ENCODE measurements around the gene LILRB5.
A peak's percentile ranks its signal among the peaks of the same experiment; 100 is the strongest.
"Not testable (repeated sequence)": the region's sequence is repeated elsewhere in the genome, so short reads cannot be mapped to it uniquely, and the experiment has no call there.

Gene LILRB5

GRCh38 chr19:54257116-54257480 is at the start of gene LILRB5:
LILRB5 (minus strand) TSS chr19:54257273; CDS start chr19:54257193, 80 bp downstream.
- DNase-seq: no peak

- DNase-seq: no peak
Measured at GRCh38 chr19:54305141-54305540, 48.1 kb upstream of the LILRB5 start.

GRCh38 chr19:54302257-54302656 is 45.2 kb upstream of the LILRB5 start:
- peak; percentile 98 for DNase-seq

- DNase-seq: no peak
Measured at GRCh38 chr19:54299515-54299914, 42.4 kb upstream of the LILRB5 start.

- DNase-seq: no peak
Measured at GRCh38 chr19:54299126-54299498, 42.0 kb upstream of the LILRB5 start.

- DNase-seq: peak; percentile 26
Measured at GRCh38 chr19:54298357-54299125, 41.5 kb upstream of the LILRB5 start.

GRCh38 chr19:54297759-54298305 is 40.8 kb upstream of the LILRB5 start:
- peak; percentile 55 for DNase-seq

- DNase-seq: no peak
Measured at GRCh38 chr19:54294539-54294938, 37.5 kb upstream of the LILRB5 start.

- DNase-seq: not testable (repeated sequence)
Measured at GRCh38 chr19:54289160-54289559, 32.1 kb upstream of the LILRB5 start.

GRCh38 chr19:54287456-54287855 is 30.4 kb upstream of the LILRB5 start:
- no peak for DNase-seq

GRCh38 chr19:54286283-54286682 is 29.2 kb upstream of the LILRB5 start:
- not testable (repeated sequence) for DNase-seq

GRCh38 chr19:54285427-54286056 is 28.5 kb upstream of the LILRB5 start:
- not testable (repeated sequence) for DNase-seq

- peak; percentile 68 for DNase-seq
Measured at GRCh38 chr19:54282686-54283470, 25.8 kb upstream of the LILRB5 start.

GRCh38 chr19:54281729-54282075 is 24.6 kb upstream of the LILRB5 start:
- DNase-seq: not testable (repeated sequence)

GRCh38 chr19:54281007-54281728 is 24.1 kb upstream of the LILRB5 start, which contains the start of gene LILRB2:
LILRB2 (minus strand) TSS chr19:54281110; CDS start chr19:54280496, 614 bp downstream.
- DNase-seq: peak; percentile 89

GRCh38 chr19:54280441-54280840 is 23.4 kb upstream of the LILRB5 start:
- DNase-seq: peak; percentile 70

- not testable (repeated sequence) for DNase-seq
Measured at GRCh38 chr19:54280025-54280424, 23.0 kb upstream of the LILRB5 start.

GRCh38 chr19:54279406-54279962 is 22.4 kb upstream of the LILRB5 start:
- DNase-seq: no peak

- not testable (repeated sequence) for DNase-seq
Measured at GRCh38 chr19:54278571-54279195, 21.6 kb upstream of the LILRB5 start.

- not testable (repeated sequence) for DNase-seq
Measured at GRCh38 chr19:54278056-54278455, 21.0 kb upstream of the LILRB5 start.

- not testable (repeated sequence) for DNase-seq
Measured at GRCh38 chr19:54277111-54277615, 20.1 kb upstream of the LILRB5 start.

- DNase-seq: no peak
Measured at GRCh38 chr19:54275951-54276350, 18.9 kb upstream of the LILRB5 start.
